Bronchial epithelial cell (primary cell): ENCODE data around the gene KLHDC7A. TPM values are rescaled to one million over a fixed set of nuclear protein-coding genes. Genes with fewer than 3 reads are reported as not detected.
"Not testable (repeated sequence)": the region's sequence is repeated elsewhere in the genome, so short reads cannot be mapped to it uniquely, and the experiment has no call there.

Experiments
- DNase-seq: peaks from one replicate; pipeline ENCODE4 v3.0.0-alpha.2; 2010; ENCODE audit warnings: low read depth
- FAIRE-seq: peaks from 2 replicates; lab custom pipeline; 2011; peaks lifted over from hg19 to GRCh38; lab: Jason Lieb, UNC
- H3K27me3 ChIP-seq: 2 replicates; pipeline ENCODE4 v1.5.1; 2011; ENCODE audit warnings: low read length; ENCODE audit not compliant: control insufficient read depth, insufficient read depth
- H3K36me3 ChIP-seq: 2 replicates; pipeline ENCODE4 v1.5.1; 2011; ENCODE audit warnings: low read length; ENCODE audit not compliant: control insufficient read depth, insufficient read depth
- H3K4me3 ChIP-seq: 2 replicates; pipeline ENCODE4 v1.5.1; 2011; ENCODE audit warnings: mild to moderate bottlenecking, low read depth, low read length, control low read depth
- CTCF ChIP-seq: IDR thresholded peaks from 2 replicates; pipeline ENCODE4 v1.5.1; 2011; ENCODE audit warnings: mild to moderate bottlenecking, moderate library complexity, low read length, control low read depth, inconsistent platforms; ENCODE audit not compliant: insufficient read depth, severe bottlenecking
- total RNA-seq: library from RNA; depleted of rRNA; stranded (reverse); fragments of >200 nt; gene quantifications from 2 replicates; pipeline ENCODE4 v1.2.1, GENCODE V29; 2014

Gene KLHDC7A
- total RNA-seq, 1 donor from 2014 or later = under 0.01 TPM

GRCh38 chr1:18461656-18462055 is 19.1 kb upstream of the KLHDC7A start:
- Histone ChIP-seq H3K36me3 (no peaks in the 10 kb centered on the region), H3K4me3 (no peak overlapping the region), H3K27me3 (no peaks in the 10 kb centered on the region)
- TF ChIP-seq CTCF = no peak
- FAIRE-seq (no peak), DNase-seq (no peak)

GRCh38 chr1:18462517-18462916 is 18.2 kb upstream of the KLHDC7A start:
- not testable (repeated sequence) for FAIRE-seq, H3K27me3 ChIP-seq, DNase-seq, H3K36me3 ChIP-seq, H3K4me3 ChIP-seq

- DNase-seq (no peak), FAIRE-seq (no peak)
- no peaks in the 10 kb centered on the region for H3K36me3 ChIP-seq
- no peak overlapping the region for H3K4me3 ChIP-seq
- no peak for TF ChIP-seq CTCF
- no peaks in the 10 kb centered on the region for H3K27me3 ChIP-seq
These were observed 17.7 kb upstream of the KLHDC7A start for GRCh38 chr1:18463063-18463462.

GRCh38 chr1:18463984-18464664 is 16.6 kb upstream of the KLHDC7A start:
- TF ChIP-seq CTCF = no peak
- Histone ChIP-seq H3K27me3 (no peaks in the 10 kb centered on the region), H3K4me3 (no peak overlapping the region), H3K36me3 (no peaks in the 10 kb centered on the region)
- FAIRE-seq (no peak), DNase-seq (no peak)

- TF ChIP-seq CTCF = no peak
- DNase-seq = peak; percentile 11
- peak; percentile 82 for FAIRE-seq
- Histone ChIP-seq H3K27me3 (no peaks in the 10 kb centered on the region), H3K4me3 (no peak overlapping the region), H3K36me3 (no peaks in the 10 kb centered on the region)
These were observed 16.1 kb upstream of the KLHDC7A start for GRCh38 chr1:18464665-18465050.

- no peak for FAIRE-seq
- no peak for TF ChIP-seq CTCF
- no peaks in the 10 kb centered on the region for H3K27me3 ChIP-seq
- H3K4me3 ChIP-seq = no peak overlapping the region
- no peaks in the 10 kb centered on the region for H3K36me3 ChIP-seq
- DNase-seq = no peak
These were observed 14.1 kb upstream of the KLHDC7A start for GRCh38 chr1:18466676-18467075.
